ENCODE results near the gene SLC2A11. TPM values are rescaled to one million over a fixed set of nuclear protein-coding genes. Genes with fewer than 3 reads are reported as not detected.

SLC2A11 gene
- total and polyA plus RNA-seq, 4 donors, result 3.4 to 9.0 (median 4.3) TPM

GRCh38 chr22:23840026-23840425 is 17.6 kb upstream of the SLC2A11 start:
- TF ChIP-seq, protein P1, sequence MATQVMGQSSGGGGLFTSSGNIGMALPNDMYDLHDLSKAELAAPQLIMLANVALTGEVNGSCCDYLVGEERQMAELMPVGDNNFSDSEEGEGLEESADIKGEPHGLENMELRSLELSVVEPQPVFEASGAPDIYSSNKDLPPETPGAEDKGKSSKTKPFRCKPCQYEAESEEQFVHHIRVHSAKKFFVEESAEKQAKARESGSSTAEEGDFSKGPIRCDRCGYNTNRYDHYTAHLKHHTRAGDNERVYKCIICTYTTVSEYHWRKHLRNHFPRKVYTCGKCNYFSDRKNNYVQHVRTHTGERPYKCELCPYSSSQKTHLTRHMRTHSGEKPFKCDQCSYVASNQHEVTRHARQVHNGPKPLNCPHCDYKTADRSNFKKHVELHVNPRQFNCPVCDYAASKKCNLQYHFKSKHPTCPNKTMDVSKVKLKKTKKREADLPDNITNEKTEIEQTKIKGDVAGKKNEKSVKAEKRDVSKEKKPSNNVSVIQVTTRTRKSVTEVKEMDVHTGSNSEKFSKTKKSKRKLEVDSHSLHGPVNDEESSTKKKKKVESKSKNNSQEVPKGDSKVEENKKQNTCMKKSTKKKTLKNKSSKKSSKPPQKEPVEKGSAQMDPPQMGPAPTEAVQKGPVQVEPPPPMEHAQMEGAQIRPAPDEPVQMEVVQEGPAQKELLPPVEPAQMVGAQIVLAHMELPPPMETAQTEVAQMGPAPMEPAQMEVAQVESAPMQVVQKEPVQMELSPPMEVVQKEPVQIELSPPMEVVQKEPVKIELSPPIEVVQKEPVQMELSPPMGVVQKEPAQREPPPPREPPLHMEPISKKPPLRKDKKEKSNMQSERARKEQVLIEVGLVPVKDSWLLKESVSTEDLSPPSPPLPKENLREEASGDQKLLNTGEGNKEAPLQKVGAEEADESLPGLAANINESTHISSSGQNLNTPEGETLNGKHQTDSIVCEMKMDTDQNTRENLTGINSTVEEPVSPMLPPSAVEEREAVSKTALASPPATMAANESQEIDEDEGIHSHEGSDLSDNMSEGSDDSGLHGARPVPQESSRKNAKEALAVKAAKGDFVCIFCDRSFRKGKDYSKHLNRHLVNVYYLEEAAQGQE (IDR thresholded peaks at IDR 0.05), result no peak
- TF ChIP-seq TAF1 (conservative IDR thresholded peaks at IDR 0.05) (no peak), HNF4A (conservative IDR thresholded peaks at IDR 0.05) (no peak), NR2F2 (IDR thresholded peaks at IDR 0.05) (no peak)
- TF ChIP-seq, protein P2, sequence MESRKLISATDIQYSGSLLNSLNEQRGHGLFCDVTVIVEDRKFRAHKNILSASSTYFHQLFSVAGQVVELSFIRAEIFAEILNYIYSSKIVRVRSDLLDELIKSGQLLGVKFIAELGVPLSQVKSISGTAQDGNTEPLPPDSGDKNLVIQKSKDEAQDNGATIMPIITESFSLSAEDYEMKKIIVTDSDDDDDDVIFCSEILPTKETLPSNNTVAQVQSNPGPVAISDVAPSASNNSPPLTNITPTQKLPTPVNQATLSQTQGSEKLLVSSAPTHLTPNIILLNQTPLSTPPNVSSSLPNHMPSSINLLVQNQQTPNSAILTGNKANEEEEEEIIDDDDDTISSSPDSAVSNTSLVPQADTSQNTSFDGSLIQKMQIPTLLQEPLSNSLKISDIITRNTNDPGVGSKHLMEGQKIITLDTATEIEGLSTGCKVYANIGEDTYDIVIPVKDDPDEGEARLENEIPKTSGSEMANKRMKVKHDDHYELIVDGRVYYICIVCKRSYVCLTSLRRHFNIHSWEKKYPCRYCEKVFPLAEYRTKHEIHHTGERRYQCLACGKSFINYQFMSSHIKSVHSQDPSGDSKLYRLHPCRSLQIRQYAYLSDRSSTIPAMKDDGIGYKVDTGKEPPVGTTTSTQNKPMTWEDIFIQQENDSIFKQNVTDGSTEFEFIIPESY (IDR thresholded peaks at IDR 0.05), result no peak
- TF ChIP-seq, protein P3, sequence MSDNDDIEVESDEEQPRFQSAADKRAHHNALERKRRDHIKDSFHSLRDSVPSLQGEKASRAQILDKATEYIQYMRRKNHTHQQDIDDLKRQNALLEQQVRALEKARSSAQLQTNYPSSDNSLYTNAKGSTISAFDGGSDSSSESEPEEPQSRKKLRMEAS (IDR thresholded peaks at IDR 0.05), result no peak
- Histone ChIP-seq H3K4me3 (ENCODE audit: low read depth in 1 of 3, low read length in 3 of 3) (no peak overlapping the region), H3K27me3 (ENCODE audit: control insufficient read depth in 4 of 4, insufficient read depth in 4 of 4, low read length in 3 of 4) (no peaks in the 10 kb centered on the region), H3K4me1 (ENCODE audit: control insufficient read depth in 4 of 4, insufficient read depth in 4 of 4, low read length in 3 of 4) (peaks cover 3 to 10% (median 10%) of the 10 kb centered on the region in 4 donors), H3K9ac (ENCODE audit: low read depth in 1 of 2, low read length in 2 of 2) (no peak overlapping the region), H3K9me3 (ENCODE audit: control insufficient read depth in 4 of 4, low read length in 3 of 4) (no peaks in the 10 kb centered on the region), H3K36me3 (ENCODE audit: control insufficient read depth in 4 of 4, insufficient read depth in 3 of 4, low read depth in 1 of 4, low read length in 3 of 4) (peaks cover 0 to 12% (median 1%) of the 10 kb centered on the region in 4 donors), H3K27ac (ENCODE audit: low read depth in 1 of 2, low read length in 2 of 2) (no peak overlapping the region)
- 95% methylated on average over 7 of the region's 7 CpGs for WGBS
- DNase-seq (ENCODE audit: low spot score), result no peak

- H3K4me1 ChIP-seq (ENCODE audit: control insufficient read depth in 4 of 4, insufficient read depth in 4 of 4, low read length in 3 of 4), result peaks cover 3 to 10% (median 10%) of the 10 kb centered on the region in 4 donors
Measured at GRCh38 chr22:23841292-23841691, 16.4 kb upstream of the SLC2A11 start.

More at GRCh38 chr22:23841292-23841691, 16.4 kb upstream of the SLC2A11 start:
- TF ChIP-seq YY1 (IDR thresholded peaks at IDR 0.05) (no peak), JUND (IDR thresholded peaks at IDR 0.05) (no peak), GABPA (IDR thresholded peaks at IDR 0.05 in 1 of 2, conservative IDR thresholded peaks at IDR 0.05 in 1 of 2) (no peak), FOXA1 (IDR thresholded peaks at IDR 0.05) (no peak), HNF4A (conservative IDR thresholded peaks at IDR 0.05) (no peak), FOXA2 (IDR thresholded peaks at IDR 0.05) (no peak), TAF1 (conservative IDR thresholded peaks at IDR 0.05) (no peak), HNF4G (IDR thresholded peaks at IDR 0.05) (no peak), EGR1 (IDR thresholded peaks at IDR 0.05; ENCODE audit: low read depth in 2 of 2) (no peak), RAD21 (IDR thresholded peaks at IDR 0.05) (no peak)
- TF ChIP-seq, protein P1 (IDR thresholded peaks at IDR 0.05), result no peak
- TF ChIP-seq, protein P4, sequence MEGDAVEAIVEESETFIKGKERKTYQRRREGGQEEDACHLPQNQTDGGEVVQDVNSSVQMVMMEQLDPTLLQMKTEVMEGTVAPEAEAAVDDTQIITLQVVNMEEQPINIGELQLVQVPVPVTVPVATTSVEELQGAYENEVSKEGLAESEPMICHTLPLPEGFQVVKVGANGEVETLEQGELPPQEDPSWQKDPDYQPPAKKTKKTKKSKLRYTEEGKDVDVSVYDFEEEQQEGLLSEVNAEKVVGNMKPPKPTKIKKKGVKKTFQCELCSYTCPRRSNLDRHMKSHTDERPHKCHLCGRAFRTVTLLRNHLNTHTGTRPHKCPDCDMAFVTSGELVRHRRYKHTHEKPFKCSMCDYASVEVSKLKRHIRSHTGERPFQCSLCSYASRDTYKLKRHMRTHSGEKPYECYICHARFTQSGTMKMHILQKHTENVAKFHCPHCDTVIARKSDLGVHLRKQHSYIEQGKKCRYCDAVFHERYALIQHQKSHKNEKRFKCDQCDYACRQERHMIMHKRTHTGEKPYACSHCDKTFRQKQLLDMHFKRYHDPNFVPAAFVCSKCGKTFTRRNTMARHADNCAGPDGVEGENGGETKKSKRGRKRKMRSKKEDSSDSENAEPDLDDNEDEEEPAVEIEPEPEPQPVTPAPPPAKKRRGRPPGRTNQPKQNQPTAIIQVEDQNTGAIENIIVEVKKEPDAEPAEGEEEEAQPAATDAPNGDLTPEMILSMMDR (IDR thresholded peaks at IDR 0.05; ENCODE audit: low read depth, low read length, missing input control), result no peak
- TF ChIP-seq, protein P3 (IDR thresholded peaks at IDR 0.05), result no peak
- TF ChIP-seq, protein P2 (IDR thresholded peaks at IDR 0.05), result no peak
- no peak for DNase-seq (ENCODE audit: low spot score)
- H3K9ac ChIP-seq (ENCODE audit: low read depth in 1 of 2, low read length in 2 of 2), result no peak overlapping the region
- H3K9me3 ChIP-seq (ENCODE audit: control insufficient read depth in 4 of 4, low read length in 3 of 4), result no peaks in the 10 kb centered on the region
- no peaks in the 10 kb centered on the region for H3K36me3 ChIP-seq (ENCODE audit: control insufficient read depth in 4 of 4, insufficient read depth in 3 of 4, low read depth in 1 of 4, low read length in 3 of 4)
- H3K27ac ChIP-seq (ENCODE audit: low read depth in 1 of 2, low read length in 2 of 2), result no peak overlapping the region
- H3K27me3 ChIP-seq (ENCODE audit: control insufficient read depth in 4 of 4, insufficient read depth in 4 of 4, low read length in 3 of 4), result no peaks in the 10 kb centered on the region
- WGBS, result 86% methylated on average over 5 of the region's 5 CpGs
- H3K4me3 ChIP-seq (ENCODE audit: low read depth in 1 of 3, low read length in 3 of 3), result no peak overlapping the region

Data from liver (tissue), 9 donors.